ENCODE measurements around the gene ATP6V0A4. TPM values are rescaled to one million over a fixed set of nuclear protein-coding genes. Genes with fewer than 3 reads are reported as not detected.
"Not testable (repeated sequence)": the region's sequence is repeated elsewhere in the genome, so short reads cannot be mapped to it uniquely, and the experiment has no call there.

ATP6V0A4 gene
- total RNA-seq, 1 donor from 2014 or later: 1.2 TPM

DNA sequence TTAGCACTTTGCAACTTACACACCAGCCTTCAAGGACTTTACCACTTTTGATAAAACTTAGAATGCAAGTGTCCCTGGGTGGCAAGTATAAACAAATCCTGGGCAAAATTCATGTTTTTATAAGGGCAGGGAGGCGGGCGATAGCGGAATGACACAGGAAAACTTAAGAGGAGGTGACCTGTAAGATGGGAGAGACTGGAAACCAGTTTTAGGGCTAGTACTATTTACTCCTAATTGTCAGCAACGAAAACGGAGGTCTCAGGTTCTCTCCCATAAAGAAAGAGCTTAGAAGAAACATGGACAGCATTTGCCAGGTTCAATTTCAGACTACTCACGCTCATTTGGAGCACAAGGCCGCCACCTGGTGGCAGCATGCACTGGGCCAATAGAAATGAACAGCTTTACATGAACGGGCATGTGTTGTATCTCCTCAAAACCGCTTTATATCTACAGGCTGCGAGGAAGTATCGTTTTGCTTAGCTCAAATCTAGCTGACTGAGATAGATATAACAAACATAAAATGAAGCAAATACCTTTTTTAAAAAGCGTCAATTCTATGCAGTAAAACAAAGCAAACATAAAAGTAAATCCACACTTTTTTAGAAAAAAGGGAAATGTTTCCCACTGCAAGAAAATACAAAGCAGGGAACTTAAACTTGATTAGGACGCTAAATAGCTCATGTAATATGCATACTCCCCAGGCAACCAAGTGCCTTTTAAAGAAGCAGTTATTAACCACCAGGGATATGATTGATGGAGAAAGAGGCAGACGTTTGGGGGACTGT, 59.3 kb downstream of the ATP6V0A4 start:
- H3K27me3 ChIP-seq: no peaks in the 10 kb centered on the region
- H3K27ac ChIP-seq: no peak overlapping the region
- DNase-seq (ENCODE audit: extremely low spot score in 2 of 2): no peak
- H3K4me1 ChIP-seq: no peaks in the 10 kb centered on the region
- no peak overlapping the region for H3K4me3 ChIP-seq
- no peaks in the 10 kb centered on the region for H3K36me3 ChIP-seq
- TF ChIP-seq POLR2AphosphoS5 (IDR thresholded peaks at IDR 0.05; ENCODE audit: insufficient read depth in 1 of 2, low read depth in 1 of 2) (no peak), POLR2A (IDR thresholded peaks at IDR 0.05) (no peak)
- TF ChIP-seq, protein P1, sequence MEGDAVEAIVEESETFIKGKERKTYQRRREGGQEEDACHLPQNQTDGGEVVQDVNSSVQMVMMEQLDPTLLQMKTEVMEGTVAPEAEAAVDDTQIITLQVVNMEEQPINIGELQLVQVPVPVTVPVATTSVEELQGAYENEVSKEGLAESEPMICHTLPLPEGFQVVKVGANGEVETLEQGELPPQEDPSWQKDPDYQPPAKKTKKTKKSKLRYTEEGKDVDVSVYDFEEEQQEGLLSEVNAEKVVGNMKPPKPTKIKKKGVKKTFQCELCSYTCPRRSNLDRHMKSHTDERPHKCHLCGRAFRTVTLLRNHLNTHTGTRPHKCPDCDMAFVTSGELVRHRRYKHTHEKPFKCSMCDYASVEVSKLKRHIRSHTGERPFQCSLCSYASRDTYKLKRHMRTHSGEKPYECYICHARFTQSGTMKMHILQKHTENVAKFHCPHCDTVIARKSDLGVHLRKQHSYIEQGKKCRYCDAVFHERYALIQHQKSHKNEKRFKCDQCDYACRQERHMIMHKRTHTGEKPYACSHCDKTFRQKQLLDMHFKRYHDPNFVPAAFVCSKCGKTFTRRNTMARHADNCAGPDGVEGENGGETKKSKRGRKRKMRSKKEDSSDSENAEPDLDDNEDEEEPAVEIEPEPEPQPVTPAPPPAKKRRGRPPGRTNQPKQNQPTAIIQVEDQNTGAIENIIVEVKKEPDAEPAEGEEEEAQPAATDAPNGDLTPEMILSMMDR (IDR thresholded peaks at IDR 0.05): peak; percentile 34 to 61 (median 43)
- no peaks in the 10 kb centered on the region for H3K9me3 ChIP-seq
- intact Hi-C loops (cut with DNase I): no loop called here

DNA sequence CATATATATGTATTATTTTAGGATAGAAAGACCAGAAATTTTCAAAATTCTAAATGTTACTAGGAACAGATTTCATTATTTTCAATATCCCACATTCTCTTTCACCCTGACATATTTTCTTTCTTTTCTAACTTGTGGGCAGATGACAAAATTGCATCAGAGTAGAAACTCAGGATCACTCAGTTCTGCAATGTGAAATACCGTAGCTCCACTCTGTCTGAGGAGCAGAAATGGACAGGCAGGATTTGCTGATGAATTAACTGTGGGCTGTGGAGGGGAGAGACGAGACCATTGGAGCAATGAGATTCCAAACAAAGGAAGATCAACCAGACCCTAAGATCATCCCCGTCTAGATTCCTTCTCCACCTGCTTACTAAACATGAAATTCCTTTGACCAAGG, 59.9 kb downstream of the ATP6V0A4 start:
- TF ChIP-seq, protein P1 (IDR thresholded peaks at IDR 0.05): no peak
- no peak for TF ChIP-seq POLR2A (IDR thresholded peaks at IDR 0.05)
- no peak for TF ChIP-seq POLR2AphosphoS5 (IDR thresholded peaks at IDR 0.05; ENCODE audit: insufficient read depth in 1 of 2, low read depth in 1 of 2)
- Histone ChIP-seq H3K9me3 (no peaks in the 10 kb centered on the region), H3K27me3 (no peaks in the 10 kb centered on the region), H3K4me3 (no peak overlapping the region), H3K36me3 (no peaks in the 10 kb centered on the region), H3K4me1 (no peaks in the 10 kb centered on the region), H3K27ac (no peak overlapping the region)
- no peak for DNase-seq (ENCODE audit: extremely low spot score in 2 of 2)
- intact Hi-C loops (cut with DNase I): no loop called here

GRCh38 chr7:138735399-138735798, 62.6 kb downstream of the ATP6V0A4 start:
- no peaks in the 10 kb centered on the region for H3K36me3 ChIP-seq
- no peaks in the 10 kb centered on the region for H3K27me3 ChIP-seq
- H3K4me3 ChIP-seq: no peak overlapping the region
- no peaks in the 10 kb centered on the region for H3K9me3 ChIP-seq
- TF ChIP-seq, protein P1 (IDR thresholded peaks at IDR 0.05): no peak
- TF ChIP-seq POLR2A (IDR thresholded peaks at IDR 0.05) (no peak), POLR2AphosphoS5 (IDR thresholded peaks at IDR 0.05; ENCODE audit: insufficient read depth in 1 of 2, low read depth in 1 of 2) (no peak)
- DNase-seq (ENCODE audit: extremely low spot score in 2 of 2): no peak
- no peaks in the 10 kb centered on the region for H3K4me1 ChIP-seq
- intact Hi-C loops (cut with DNase I): no loop called here
- no peak overlapping the region for H3K27ac ChIP-seq

- H3K9me3 ChIP-seq; H3K4me1 ChIP-seq; H3K4me3 ChIP-seq; DNase-seq (ENCODE audit: extremely low spot score in 2 of 2); intact Hi-C loops (cut with DNase I); H3K27ac ChIP-seq; H3K27me3 ChIP-seq; H3K36me3 ChIP-seq: not testable (repeated sequence)
These were observed 66.3 kb downstream of the ATP6V0A4 start for GRCh38 chr7:138731733-138732132.

DNA sequence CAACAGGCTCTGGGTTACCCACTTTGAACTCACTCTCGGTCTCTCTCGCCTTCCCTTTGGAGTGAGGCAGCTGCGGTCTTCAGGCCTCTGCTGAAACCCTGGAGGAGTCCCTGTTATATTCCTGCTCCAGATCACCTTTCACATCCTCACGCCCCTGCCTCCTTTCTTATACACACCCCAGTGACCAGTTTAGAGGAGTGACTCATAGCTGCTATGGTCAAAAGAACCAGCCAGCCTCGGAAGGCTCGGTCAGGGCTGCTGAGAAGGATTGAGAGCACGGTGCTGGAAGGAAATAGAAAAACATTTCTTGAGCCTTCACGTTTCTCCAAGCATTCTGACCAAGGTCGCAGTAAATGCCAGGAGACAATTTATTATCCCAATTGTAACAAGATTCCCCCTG, 68.6 kb downstream of the ATP6V0A4 start:
- intact Hi-C loops (cut with DNase I): no loop called here
- no peak overlapping the region for H3K27ac ChIP-seq
- no peak overlapping the region for H3K4me3 ChIP-seq
- no peaks in the 10 kb centered on the region for H3K9me3 ChIP-seq
- H3K27me3 ChIP-seq: no peaks in the 10 kb centered on the region
- H3K36me3 ChIP-seq: no peaks in the 10 kb centered on the region
- TF ChIP-seq POLR2AphosphoS5 (IDR thresholded peaks at IDR 0.05; ENCODE audit: insufficient read depth in 1 of 2, low read depth in 1 of 2): no peak
- no peak for TF ChIP-seq POLR2A (IDR thresholded peaks at IDR 0.05)
- TF ChIP-seq, protein P1 (IDR thresholded peaks at IDR 0.05): no peak
- no peaks in the 10 kb centered on the region for H3K4me1 ChIP-seq
- no peak for DNase-seq (ENCODE audit: extremely low spot score in 2 of 2)
